Measurements from ENCODE around the gene LRP1B.

LRP1B gene

DNA sequence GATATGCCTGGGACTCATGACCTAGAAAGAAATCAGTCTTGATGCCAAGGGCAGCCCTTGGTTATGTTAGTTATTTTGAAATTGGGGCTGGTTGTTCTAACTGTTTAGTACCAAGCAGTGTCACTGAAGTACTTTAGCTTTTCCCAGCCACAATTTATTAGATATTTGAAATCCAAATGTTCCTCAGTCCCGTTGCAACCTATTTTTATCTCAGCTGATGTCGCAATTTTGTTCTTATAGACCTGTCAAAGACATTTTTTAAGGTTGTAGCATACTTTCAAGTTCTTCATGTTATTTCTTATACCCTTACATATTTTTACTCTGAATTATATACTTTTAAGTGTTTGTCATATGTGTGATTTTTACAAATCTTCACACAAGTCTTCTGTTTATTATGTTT lies 100.1 kb downstream of the LRP1B start:
- no peak overlapping the region for H3K27ac ChIP-seq
- TF ChIP-seq, protein P1, sequence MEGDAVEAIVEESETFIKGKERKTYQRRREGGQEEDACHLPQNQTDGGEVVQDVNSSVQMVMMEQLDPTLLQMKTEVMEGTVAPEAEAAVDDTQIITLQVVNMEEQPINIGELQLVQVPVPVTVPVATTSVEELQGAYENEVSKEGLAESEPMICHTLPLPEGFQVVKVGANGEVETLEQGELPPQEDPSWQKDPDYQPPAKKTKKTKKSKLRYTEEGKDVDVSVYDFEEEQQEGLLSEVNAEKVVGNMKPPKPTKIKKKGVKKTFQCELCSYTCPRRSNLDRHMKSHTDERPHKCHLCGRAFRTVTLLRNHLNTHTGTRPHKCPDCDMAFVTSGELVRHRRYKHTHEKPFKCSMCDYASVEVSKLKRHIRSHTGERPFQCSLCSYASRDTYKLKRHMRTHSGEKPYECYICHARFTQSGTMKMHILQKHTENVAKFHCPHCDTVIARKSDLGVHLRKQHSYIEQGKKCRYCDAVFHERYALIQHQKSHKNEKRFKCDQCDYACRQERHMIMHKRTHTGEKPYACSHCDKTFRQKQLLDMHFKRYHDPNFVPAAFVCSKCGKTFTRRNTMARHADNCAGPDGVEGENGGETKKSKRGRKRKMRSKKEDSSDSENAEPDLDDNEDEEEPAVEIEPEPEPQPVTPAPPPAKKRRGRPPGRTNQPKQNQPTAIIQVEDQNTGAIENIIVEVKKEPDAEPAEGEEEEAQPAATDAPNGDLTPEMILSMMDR (conservative IDR thresholded peaks at IDR 0.05): no peak

DNA sequence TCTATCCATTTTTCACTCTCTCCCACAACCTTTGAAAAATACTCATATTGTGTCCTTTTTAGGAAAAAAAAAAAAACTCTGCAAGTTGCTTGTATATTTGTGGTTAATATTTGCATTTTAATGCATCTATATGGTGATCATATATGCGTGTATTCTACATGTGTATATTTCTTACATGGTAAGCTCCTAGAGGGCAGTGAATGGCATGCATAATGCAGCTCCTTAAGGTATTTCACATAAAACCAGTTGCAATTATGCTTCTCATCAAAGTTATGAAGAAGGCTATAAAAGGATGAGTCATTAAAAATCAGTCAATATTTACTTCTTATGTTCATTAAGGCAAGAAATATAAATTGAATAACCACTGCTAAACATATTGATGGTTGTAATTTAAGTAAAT lies 100.8 kb downstream of the LRP1B start:
- no peak overlapping the region for H3K27ac ChIP-seq
- TF ChIP-seq, protein P1 (conservative IDR thresholded peaks at IDR 0.05): no peak

DNA sequence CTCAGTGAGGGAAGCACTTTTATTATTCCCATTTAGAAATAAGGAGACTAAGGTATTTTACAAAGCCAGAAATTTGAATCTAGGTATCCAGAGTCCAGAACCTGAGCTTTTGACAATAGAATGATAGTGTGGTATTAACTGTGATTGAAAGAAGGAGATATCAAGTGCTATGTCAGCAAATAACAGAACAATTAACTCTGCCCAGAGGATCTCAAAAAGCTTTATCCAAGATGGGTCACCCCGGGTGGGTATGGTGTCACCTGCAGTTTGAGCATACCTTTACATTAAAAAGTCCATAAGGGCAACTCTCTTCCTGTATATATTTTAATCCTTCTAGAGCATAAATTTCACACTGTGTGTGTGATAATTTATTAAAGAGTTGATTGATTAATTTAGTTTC lies 105.4 kb downstream of the LRP1B start:
- TF ChIP-seq, protein P1 (conservative IDR thresholded peaks at IDR 0.05): no peak
- H3K27ac ChIP-seq: no peak overlapping the region

DNA sequence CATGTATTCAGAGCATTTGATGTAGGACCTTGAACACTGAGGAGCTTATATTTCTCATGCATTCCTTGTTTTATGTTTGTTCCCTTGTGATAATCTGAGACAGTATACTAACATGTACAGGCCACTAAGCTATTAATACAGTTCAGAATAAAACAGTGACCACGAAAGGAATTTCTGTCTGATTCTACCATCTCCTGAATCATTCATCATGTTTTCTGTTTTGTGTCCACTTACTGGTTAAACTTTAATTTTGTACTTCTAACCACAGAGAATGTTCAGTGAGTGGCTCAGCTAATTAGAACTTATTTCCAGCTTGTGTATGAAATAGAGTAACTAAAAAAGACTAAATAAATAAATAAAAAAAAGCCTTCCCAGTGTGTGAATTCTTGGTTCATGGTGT lies 110.4 kb downstream of the LRP1B start:
- TF ChIP-seq, protein P1 (conservative IDR thresholded peaks at IDR 0.05): no peak
- no peak overlapping the region for H3K27ac ChIP-seq

DNA sequence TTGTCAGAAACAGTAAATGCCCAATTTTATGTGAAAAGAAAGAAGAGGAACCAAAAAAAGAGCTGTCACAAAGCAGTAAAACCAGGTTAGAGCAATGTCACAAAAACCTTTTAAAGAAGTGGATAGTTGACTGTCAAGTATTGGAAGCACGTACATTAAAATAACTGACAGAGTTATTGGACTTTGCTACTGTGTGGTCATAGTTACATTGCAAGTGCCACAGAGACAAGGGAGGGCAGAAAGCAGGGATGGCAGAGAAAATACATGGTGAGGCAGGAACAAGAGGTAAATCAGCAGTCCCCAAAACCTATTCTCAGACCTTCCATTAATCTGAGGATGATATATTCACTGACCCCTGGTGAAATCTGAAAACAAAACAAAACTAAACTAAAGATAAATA lies 116.3 kb downstream of the LRP1B start:
- TF ChIP-seq, protein P1 (conservative IDR thresholded peaks at IDR 0.05): no peak
- H3K27ac ChIP-seq: no peak overlapping the region

DNA sequence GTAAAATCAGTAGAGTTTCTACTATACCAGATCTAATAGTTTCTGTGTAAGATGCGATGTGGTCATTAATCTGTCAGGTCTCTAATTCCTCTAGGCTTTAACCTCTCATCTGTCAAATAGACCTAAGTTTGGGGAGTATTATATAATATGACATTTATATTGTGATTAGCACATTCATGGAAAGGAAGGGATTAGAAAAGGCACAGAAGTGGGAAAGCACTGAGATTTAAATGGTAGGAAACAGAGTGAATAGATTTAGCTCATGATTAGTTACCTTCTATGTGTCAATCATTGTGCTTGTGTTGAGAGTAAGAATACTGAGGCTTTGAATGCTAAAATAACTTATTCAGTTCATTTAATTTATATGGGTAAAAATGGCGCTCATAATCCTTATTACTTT lies 118.0 kb downstream of the LRP1B start:
- no peak overlapping the region for H3K27ac ChIP-seq
- TF ChIP-seq, protein P1 (conservative IDR thresholded peaks at IDR 0.05): no peak

DNA sequence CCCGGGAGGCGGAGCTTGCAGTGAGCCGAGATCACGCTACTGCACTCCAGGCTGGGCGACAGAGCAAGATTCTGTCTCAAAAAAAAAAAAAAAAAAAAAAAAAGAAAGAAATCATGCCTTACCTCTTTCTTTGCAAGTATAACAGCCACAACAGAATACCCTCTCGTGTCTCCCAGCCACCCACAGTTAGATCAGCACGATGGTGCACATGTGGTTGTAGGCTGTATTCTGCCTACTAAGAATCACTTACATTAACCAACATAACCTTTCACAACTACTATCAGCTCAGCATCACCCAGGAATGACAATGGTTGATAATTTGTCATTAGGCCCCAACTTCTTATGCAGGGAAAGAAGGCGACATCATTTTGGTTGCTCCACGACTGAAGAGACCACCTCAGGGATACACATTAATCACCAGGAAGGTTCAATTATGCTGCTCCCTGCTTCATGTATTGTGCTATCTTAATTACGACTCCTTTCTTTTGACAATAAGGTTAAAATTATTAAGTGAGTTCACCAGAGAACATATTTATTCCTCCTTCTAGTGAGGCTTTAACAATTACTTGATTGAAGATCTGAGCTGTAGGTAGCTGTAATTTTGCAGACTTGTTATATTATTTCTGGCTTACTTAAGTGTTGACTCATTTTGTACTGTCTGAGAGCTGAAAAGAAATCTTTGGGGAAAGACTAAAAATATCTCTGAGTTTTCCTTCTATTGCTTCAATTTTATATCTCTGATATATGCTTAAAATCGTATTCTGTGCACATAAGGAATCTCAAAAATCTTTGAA lies 120.1 kb downstream of the LRP1B start:
- H3K27ac ChIP-seq: no peak overlapping the region
- TF ChIP-seq, protein P1 (conservative IDR thresholded peaks at IDR 0.05): no peak
